A549 (cell line): ENCODE data around the gene RAMP1. TPM values are rescaled to one million over a fixed set of nuclear protein-coding genes. Genes with fewer than 3 reads are reported as not detected.
"Not testable (repeated sequence)": the region's sequence is repeated elsewhere in the genome, so short reads cannot be mapped to it uniquely, and the experiment has no call there.

ENCODE experiments used
- ATAC-seq, 2 experiments: fragments of 200-7000 bp in 1 of 2; fragments of >200 bp in 1 of 2; cut with Nextera tagmentation in 1 of 2; cut with Tn5 transposase in 1 of 2; 3 replicates each; pipeline versions ENCODE4 v1.8.0 to v1.9.1; 2018 to 2020; ENCODE audit warnings: mild to moderate bottlenecking in 1 of 2, moderate library complexity in 1 of 2
- CTCF ChIA-PET: fragments of 300-600 bp; sonication (Branson Sonifier 250); formaldehyde crosslinking; extraction: SDS; loops from one replicate; lab custom pipeline; 2021; ENCODE audit warnings: antibody characterized with exemption, inconsistent platforms; lab: Yijun Ruan, JAX
- POLR2A ChIA-PET: fragments of 350-600 bp; formaldehyde crosslinking; extraction: SDS; loops from one replicate; lab custom pipeline; 2021; ENCODE audit warnings: antibody characterized with exemption, inconsistent platforms; lab: Yijun Ruan, JAX
- DNase-seq, 2 experiments: peaks; one replicate each; pipeline versions ENCODE4 v3.0.0 to v3.0.0-alpha.2; 2011 to 2016; ENCODE audit warnings: low read depth in 1 of 2, low spot score in 1 of 2
- FAIRE-seq: peaks from 2 replicates; lab custom pipeline; 2011; peaks lifted over from hg19 to GRCh38; lab: Jason Lieb, UNC
- H3K27ac ChIP-seq, 2 experiments: fragments of >200 bp; sonication (Bioruptor Twin); formaldehyde crosslinking; 3 replicates each; pipeline ENCODE4 v1.5.1; 2016 to 2017
- H3K4me1 ChIP-seq: fragments of >200 bp; sonication (Bioruptor Twin); formaldehyde crosslinking; 3 replicates; pipeline ENCODE4 v1.6.1; 2016
- H3K4me2 ChIP-seq: fragments of >200 bp; sonication (Bioruptor Twin); formaldehyde crosslinking; 3 replicates; pipeline ENCODE4 v1.6.1; 2016
- H3K4me3 ChIP-seq: fragments of >200 bp; sonication (Bioruptor Twin); formaldehyde crosslinking; 3 replicates; pipeline ENCODE4 v1.5.1; 2016
- H3K9me3 ChIP-seq: fragments of >200 bp; sonication (Bioruptor Twin); formaldehyde crosslinking; 3 replicates; pipeline ENCODE4 v1.6.1; 2016
- CEBPB ChIP-seq, 2 experiments: fragments of >200 bp in 1 of 2; sonication (Bioruptor Twin) in 1 of 2; formaldehyde crosslinking in 1 of 2; IDR thresholded peaks; 2 replicates each; pipeline ENCODE4 v1.6.1; 2012 to 2016
- CHD2 ChIP-seq: fragments of 150-350 bp; IDR thresholded peaks from 2 replicates; pipeline ENCODE4 v1.6.1; 2014; ENCODE audit warnings: low read length; ENCODE audit not compliant: partially characterized antibody
- EHF ChIP-seq: fragments of 250-450 bp; sonication (Bioruptor Pico); IDR thresholded peaks from 2 replicates; pipeline ENCODE4 v1.5.0; 2020; ENCODE audit warnings: mild to moderate bottlenecking
- EHMT2 ChIP-seq: fragments of 200-600 bp; sonication (generic); IDR thresholded peaks from 2 replicates; pipeline ENCODE4 v1.6.1; 2016; ENCODE audit warnings: antibody characterized with exemption, low read depth, mild to moderate bottlenecking, moderate library complexity
- FOSB ChIP-seq: fragments of 250-450 bp; sonication (Bioruptor Pico); IDR thresholded peaks from 2 replicates; pipeline ENCODE4 v1.5.0; 2020; ENCODE audit warnings: mild to moderate bottlenecking, moderate library complexity
- FOXS1 ChIP-seq: fragments of 250-450 bp; sonication (Bioruptor Pico); IDR thresholded peaks from 2 replicates; pipeline ENCODE4 v1.5.0; 2020; ENCODE audit warnings: mild to moderate bottlenecking, moderate library complexity
- KDM1A ChIP-seq: fragments of 200-600 bp; sonication (generic); IDR thresholded peaks from 2 replicates; pipeline ENCODE4 v1.6.1; 2016; ENCODE audit warnings: low read depth, mild to moderate bottlenecking
- POLR2AphosphoS2 ChIP-seq: conservative IDR thresholded peaks from 2 replicates; pipeline ENCODE4 v1.6.1; 2012; ENCODE audit warnings: low read length, improper control_type of control experiment, inconsistent platforms
- RAD21 ChIP-seq, 2 experiments: fragments of >200 bp in 1 of 2; sonication (Bioruptor Twin) in 1 of 2; formaldehyde crosslinking in 1 of 2; IDR thresholded peaks in 1 of 2; conservative IDR thresholded peaks in 1 of 2; 2 replicates in 1 of 2; 3 replicates in 1 of 2; pipeline ENCODE4 v1.6.1; 2012 to 2018; ENCODE audit warnings: inconsistent platforms in 1 of 2
- RARB ChIP-seq: fragments of 250-450 bp; sonication (Bioruptor Pico); IDR thresholded peaks from 2 replicates; pipeline ENCODE4 v1.8.0; 2021; ENCODE audit warnings: mild to moderate bottlenecking, moderate library complexity
- RCOR1 ChIP-seq: fragments of 150-350 bp; IDR thresholded peaks from 2 replicates; pipeline ENCODE4 v1.6.1; 2014; ENCODE audit warnings: antibody characterized with exemption, low read length, low read depth
- RFX5 ChIP-seq: fragments of 450-650 bp; IDR thresholded peaks from 2 replicates; pipeline ENCODE4 v1.7.1; 2014; ENCODE audit warnings: antibody characterized with exemption, mild to moderate bottlenecking, moderate library complexity
- SMC3 ChIP-seq: fragments of >200 bp; sonication (Bioruptor Twin); formaldehyde crosslinking; IDR thresholded peaks from 3 replicates; pipeline ENCODE4 v1.6.1; 2018; ENCODE audit warnings: inconsistent platforms
- TFCP2L1 ChIP-seq: fragments of 250-450 bp; sonication (Bioruptor Pico); IDR thresholded peaks from 2 replicates; pipeline ENCODE4 v1.5.0; 2021; ENCODE audit warnings: mild to moderate bottlenecking
- ZC3H11A ChIP-seq: fragments of 450-650 bp; IDR thresholded peaks from 2 replicates; pipeline ENCODE4 v1.6.1; 2014; ENCODE audit warnings: antibody characterized with exemption, mild to moderate bottlenecking
- WGBS: methylation state at CpG from one replicate; pipeline ENCODE4 v1.1.6; 2017; ENCODE audit errors: missing lambda C conversion rate; 5-methylcytosine and 5-hydroxymethylcytosine counted together
- polyA plus RNA-seq, 4 experiments: library from polyadenylated mRNA; depleted of rRNA in 3 of 4; stranded (reverse); fragments of >200 nt; fragmentation: RNase III in 1 of 4; extraction: RNeasy Plus Mini Kit Qiagen cat#74134 plus additional on column Dnase treatment in 1 of 4; gene quantifications; 2 replicates in 3 of 4; 3 replicates in 1 of 4; pipeline ENCODE4 v1.2.3, GENCODE V29; 2011 to 2017
- TF ChIP-seq, protein P1 (sequence below): IDR thresholded peaks from 2 replicates; pipeline ENCODE4 v1.6.1; 2012; ENCODE audit warnings: low read depth, borderline replicate concordance
- TF ChIP-seq, protein P2 (sequence below): fragments of >200 bp; sonication (Bioruptor Twin); formaldehyde crosslinking; IDR thresholded peaks from 3 replicates; pipeline ENCODE4 v1.6.1; 2016
- TF ChIP-seq, protein P3 (sequence below): fragments of 150-350 bp; IDR thresholded peaks from 2 replicates; pipeline ENCODE4 v1.6.1; 2014; ENCODE audit warnings: low read depth, mild to moderate bottlenecking, low read length
- TF ChIP-seq, protein P4 (sequence below): fragments of >200 bp; sonication (Bioruptor Twin); formaldehyde crosslinking; IDR thresholded peaks from 2 replicates; pipeline ENCODE4 v1.6.1; 2016
- TF ChIP-seq, protein P5 (sequence below): fragments of 200-600 bp; sonication (generic); IDR thresholded peaks from 2 replicates; pipeline ENCODE4 v1.6.1; 2016; ENCODE audit warnings: antibody characterized with exemption, mild to moderate bottlenecking, moderate library complexity

The RAMP1 gene
- polyA plus RNA-seq, 2 of the 4 experiments (the other 2 are of a cell fraction): not detected

DNA sequence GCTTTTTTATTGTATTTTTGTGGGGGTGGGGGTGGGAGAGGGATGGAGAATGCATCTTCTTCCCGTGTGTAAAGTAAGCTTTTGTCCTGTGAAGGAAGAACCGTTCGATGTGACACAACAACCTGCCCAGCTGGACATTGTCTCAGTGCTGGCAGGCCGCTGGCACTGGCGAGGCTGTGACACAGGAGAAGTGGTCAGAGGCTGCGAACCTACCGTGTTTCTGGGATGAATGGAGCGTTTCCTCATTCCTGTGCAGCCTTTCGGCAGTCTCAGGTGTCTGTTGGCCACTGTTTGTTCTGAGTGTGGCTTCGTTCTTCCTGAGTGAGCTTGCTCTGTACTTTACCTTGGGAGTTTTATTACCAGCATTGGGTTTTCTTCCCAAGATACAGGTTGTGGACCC, 8.0 kb downstream of the RAMP1 start:
- no peaks in the 10 kb centered on the region for H3K9me3 ChIP-seq
- no peak overlapping the region for H3K27ac ChIP-seq
- H3K4me1 ChIP-seq: peaks cover 27% of the 10 kb centered on the region
- FAIRE-seq (no peak), ATAC-seq (no peak), DNase-seq (no peak)
- no peak overlapping the region for H3K4me2 ChIP-seq
- TF ChIP-seq, protein P1, sequence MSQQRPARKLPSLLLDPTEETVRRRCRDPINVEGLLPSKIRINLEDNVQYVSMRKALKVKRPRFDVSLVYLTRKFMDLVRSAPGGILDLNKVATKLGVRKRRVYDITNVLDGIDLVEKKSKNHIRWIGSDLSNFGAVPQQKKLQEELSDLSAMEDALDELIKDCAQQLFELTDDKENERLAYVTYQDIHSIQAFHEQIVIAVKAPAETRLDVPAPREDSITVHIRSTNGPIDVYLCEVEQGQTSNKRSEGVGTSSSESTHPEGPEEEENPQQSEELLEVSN: no peak
- no peak for TF ChIP-seq POLR2AphosphoS2
- TF ChIP-seq, protein P2, sequence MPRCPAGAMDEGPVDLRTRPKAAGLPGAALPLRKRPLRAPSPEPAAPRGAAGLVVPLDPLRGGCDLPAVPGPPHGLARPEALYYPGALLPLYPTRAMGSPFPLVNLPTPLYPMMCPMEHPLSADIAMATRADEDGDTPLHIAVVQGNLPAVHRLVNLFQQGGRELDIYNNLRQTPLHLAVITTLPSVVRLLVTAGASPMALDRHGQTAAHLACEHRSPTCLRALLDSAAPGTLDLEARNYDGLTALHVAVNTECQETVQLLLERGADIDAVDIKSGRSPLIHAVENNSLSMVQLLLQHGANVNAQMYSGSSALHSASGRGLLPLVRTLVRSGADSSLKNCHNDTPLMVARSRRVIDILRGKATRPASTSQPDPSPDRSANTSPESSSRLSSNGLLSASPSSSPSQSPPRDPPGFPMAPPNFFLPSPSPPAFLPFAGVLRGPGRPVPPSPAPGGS: no peak
- no peak for TF ChIP-seq EHF (CRISPR knock-in tag)
- TF ChIP-seq, protein P3, sequence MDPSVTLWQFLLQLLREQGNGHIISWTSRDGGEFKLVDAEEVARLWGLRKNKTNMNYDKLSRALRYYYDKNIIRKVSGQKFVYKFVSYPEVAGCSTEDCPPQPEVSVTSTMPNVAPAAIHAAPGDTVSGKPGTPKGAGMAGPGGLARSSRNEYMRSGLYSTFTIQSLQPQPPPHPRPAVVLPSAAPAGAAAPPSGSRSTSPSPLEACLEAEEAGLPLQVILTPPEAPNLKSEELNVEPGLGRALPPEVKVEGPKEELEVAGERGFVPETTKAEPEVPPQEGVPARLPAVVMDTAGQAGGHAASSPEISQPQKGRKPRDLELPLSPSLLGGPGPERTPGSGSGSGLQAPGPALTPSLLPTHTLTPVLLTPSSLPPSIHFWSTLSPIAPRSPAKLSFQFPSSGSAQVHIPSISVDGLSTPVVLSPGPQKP: no peak
- no peak for TF ChIP-seq CHD2
- no peak for TF ChIP-seq RCOR1
- TF ChIP-seq ZC3H11A: no peak
- no peak for TF ChIP-seq RAD21 (conservative IDR thresholded peaks at IDR 0.05 in 1 of 2, IDR thresholded peaks at IDR 0.05 in 1 of 2)
- TF ChIP-seq FOSB (CRISPR knock-in tag): no peak
- TF ChIP-seq, protein P4, sequence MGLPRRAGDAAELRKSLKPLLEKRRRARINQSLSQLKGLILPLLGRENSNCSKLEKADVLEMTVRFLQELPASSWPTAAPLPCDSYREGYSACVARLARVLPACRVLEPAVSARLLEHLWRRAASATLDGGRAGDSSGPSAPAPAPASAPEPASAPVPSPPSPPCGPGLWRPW: no peak
- TF ChIP-seq FOXS1 (CRISPR knock-in tag): no peak
- no peak for TF ChIP-seq EHMT2
- ChIA-PET POLR2A (no interaction called here), CTCF (interaction anchor here (0.7 kb wide), 1 partner anchor 12 kb away, joined by 3 read pairs; no protein-coding TSS in a partner anchor)
- WGBS: 79% methylated on average over 10 of the region's 10 CpGs
- no peak overlapping the region for H3K4me3 ChIP-seq

DNA sequence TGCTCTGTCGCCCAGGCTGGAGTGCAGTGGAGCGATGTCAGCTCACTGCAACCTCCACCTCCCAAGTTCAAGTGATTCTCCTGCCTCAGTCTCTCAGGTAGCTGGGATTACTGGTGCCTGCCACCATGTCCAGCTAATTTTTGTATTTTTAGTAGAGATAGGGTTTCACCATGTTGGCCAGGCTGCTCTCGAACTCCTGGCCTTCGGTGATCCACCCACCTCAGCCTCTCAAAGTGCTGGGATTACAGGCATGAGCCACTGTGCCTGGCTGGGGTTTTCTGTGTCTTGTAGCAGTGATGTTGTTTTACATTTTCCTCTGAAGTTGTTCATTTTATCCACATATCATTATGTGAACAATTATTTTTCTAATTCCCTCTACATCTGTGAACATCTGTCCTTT, 8.7 kb downstream of the RAMP1 start:
- CTCF ChIA-PET, H3K9me3 ChIP-seq, H3K27ac ChIP-seq, DNase-seq, H3K4me2 ChIP-seq, ATAC-seq, FAIRE-seq, H3K4me3 ChIP-seq, POLR2A ChIA-PET: not testable (repeated sequence)
- 95% methylated on average over 4 of the region's 4 CpGs for WGBS
- peaks cover 26% of the 10 kb centered on the region for H3K4me1 ChIP-seq

DNA sequence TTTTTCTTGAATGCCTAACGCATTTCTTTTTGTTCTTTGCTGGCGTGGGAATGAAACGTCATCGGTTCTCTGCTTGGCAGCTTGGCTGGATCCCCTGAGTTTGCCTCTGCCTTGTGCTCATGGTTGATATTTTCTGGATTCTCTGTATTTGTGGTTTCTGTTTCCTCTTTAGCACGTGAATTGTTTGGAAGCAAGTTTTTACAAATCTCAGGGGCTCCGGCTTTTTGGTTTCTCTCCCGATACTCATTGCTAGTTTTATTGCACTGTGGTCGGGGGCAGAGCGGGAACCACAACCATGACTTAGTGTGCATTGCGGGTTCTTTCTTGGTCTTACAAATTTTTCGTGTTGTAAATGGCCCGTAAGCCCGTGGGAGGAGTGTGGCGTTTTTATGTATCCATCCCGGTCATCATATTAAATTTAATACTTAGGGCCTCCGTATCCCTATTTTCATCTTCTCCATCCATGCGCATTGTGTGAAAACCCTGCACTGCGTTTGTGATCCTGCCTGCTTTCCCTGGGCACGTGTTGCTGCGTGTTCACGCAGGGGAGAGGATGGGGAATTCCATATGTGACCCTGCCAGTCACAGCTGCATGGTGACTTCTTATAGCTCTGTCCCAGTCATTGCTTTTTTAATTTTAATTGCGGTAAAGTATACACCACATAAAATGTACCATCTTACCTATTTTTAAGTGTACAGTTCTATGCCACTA, 9.4 kb downstream of the RAMP1 start:
- WGBS: 82% methylated on average over 22 of the region's 22 CpGs
- TF ChIP-seq, protein P5, sequence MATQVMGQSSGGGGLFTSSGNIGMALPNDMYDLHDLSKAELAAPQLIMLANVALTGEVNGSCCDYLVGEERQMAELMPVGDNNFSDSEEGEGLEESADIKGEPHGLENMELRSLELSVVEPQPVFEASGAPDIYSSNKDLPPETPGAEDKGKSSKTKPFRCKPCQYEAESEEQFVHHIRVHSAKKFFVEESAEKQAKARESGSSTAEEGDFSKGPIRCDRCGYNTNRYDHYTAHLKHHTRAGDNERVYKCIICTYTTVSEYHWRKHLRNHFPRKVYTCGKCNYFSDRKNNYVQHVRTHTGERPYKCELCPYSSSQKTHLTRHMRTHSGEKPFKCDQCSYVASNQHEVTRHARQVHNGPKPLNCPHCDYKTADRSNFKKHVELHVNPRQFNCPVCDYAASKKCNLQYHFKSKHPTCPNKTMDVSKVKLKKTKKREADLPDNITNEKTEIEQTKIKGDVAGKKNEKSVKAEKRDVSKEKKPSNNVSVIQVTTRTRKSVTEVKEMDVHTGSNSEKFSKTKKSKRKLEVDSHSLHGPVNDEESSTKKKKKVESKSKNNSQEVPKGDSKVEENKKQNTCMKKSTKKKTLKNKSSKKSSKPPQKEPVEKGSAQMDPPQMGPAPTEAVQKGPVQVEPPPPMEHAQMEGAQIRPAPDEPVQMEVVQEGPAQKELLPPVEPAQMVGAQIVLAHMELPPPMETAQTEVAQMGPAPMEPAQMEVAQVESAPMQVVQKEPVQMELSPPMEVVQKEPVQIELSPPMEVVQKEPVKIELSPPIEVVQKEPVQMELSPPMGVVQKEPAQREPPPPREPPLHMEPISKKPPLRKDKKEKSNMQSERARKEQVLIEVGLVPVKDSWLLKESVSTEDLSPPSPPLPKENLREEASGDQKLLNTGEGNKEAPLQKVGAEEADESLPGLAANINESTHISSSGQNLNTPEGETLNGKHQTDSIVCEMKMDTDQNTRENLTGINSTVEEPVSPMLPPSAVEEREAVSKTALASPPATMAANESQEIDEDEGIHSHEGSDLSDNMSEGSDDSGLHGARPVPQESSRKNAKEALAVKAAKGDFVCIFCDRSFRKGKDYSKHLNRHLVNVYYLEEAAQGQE: no peak
- TF ChIP-seq SMC3 (no peak), POLR2AphosphoS2 (no peak), KDM1A (no peak), CEBPB (IDR thresholded peaks at IDR 0.05) (no peak), RFX5 (no peak), TFCP2L1 (CRISPR knock-in tag) (no peak), RARB (no peak), RAD21 (conservative IDR thresholded peaks at IDR 0.05 in 1 of 2, IDR thresholded peaks at IDR 0.05 in 1 of 2) (no peak)
- TF ChIP-seq, all 56 proteins: peak for 0
- no peak for FAIRE-seq
- DNase-seq: no peak
- no peak overlapping the region for H3K4me2 ChIP-seq
- no peak overlapping the region for H3K4me3 ChIP-seq
- CTCF ChIA-PET: no interaction called here
- POLR2A ChIA-PET: no interaction called here
- ATAC-seq: no peak
- peaks cover 28% of the 10 kb centered on the region for H3K4me1 ChIP-seq
- no peaks in the 10 kb centered on the region for H3K9me3 ChIP-seq
- no peak overlapping the region for H3K27ac ChIP-seq
